T-helper 1 cell treated with Interleukin-12 subunit alpha and Interleukin-12 subunit beta and Interleukin-4 antibody, amounts not matched to agents 30 ng/mL and 1 ng/mL, for 36 hours (primary cell): ENCODE data around the gene OR11A1. TPM values are rescaled to one million over a fixed set of nuclear protein-coding genes. Genes with fewer than 3 reads are reported as not detected.
"Not testable (repeated sequence)": the region's sequence is repeated elsewhere in the genome, so short reads cannot be mapped to it uniquely, and the experiment has no call there.

Source experiments
- intact Hi-C: fragments of 100-400 bp; cut with micrococcal nuclease; formaldehyde crosslinking; loops from one replicate; pipeline ENCODE4 v1.15.1; 2024
- total RNA-seq: library from RNA; stranded (reverse); gene quantifications from 2 replicates; pipeline ENCODE4 v1.2.3, GENCODE V29; 2022

OR11A1 gene
- total RNA-seq, 1 donor from 2014 or later = not detected

DNA sequence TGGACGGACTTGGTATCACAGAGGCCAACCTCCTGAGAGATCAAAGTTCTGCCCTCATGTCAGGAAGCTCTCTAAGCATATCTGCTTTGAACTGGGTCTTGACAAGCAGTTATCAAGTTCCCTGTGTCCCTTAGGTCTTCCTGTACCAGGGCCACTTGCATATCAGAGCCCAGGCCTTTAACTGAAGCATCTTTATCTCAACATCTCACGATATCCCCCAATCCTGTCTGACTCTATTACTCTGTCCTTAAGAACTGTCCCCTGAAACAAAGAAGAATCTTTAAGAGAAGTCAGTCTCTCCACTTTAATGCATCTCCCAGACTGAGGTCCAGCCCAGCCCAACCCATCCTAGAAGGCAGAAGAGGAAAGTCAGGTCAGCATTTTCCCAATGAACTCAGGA, 22.7 kb upstream of the OR11A1 start:
- intact Hi-C loops = no loop called here

DNA sequence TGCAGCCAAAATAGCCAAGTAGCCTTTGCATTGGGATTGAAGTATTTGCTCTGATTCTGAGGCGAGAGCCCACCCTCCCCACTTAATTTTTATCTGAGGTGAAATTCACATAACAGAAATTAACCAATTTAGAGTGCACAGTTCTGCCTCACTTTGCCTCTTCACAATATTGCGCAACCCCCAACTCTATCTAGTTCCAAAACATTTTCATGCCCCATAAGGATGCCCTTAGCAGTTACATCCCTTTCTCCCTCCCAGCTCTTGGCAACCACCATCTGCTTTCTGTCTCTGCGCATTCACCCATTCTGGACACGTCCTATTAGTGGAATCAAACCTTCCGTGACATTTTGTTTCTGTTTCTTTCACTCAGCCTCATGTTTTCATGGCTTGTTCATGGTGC, 21.9 kb upstream of the OR11A1 start:
- intact Hi-C loops = no loop called here

DNA sequence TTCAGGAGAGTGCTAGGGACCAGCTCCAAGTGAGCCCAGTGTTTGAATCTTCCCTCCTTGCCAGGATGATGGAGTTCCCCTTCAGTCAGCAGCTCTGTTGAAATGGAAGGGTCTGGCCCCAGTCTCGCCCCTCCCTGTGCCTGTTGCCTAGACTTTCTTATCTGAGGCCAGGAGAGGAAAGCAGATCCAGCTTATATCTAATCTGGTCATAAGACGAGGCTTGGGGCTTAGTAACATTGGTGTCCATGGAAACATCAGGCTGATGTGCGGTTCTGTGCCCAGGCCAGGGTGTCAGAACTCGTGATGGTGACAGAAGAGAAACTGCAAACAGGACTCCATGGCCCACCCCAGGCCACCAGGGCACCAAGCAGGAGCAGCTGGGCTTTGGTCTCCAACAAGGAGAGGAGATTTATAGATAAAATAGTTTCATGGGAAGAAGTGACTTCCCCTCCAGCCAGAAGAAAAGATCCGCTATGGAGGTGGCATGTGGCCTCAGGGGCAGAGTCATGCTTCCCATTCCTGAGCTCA, 21.1 kb upstream of the OR11A1 start:
- intact Hi-C loops = no loop called here

DNA sequence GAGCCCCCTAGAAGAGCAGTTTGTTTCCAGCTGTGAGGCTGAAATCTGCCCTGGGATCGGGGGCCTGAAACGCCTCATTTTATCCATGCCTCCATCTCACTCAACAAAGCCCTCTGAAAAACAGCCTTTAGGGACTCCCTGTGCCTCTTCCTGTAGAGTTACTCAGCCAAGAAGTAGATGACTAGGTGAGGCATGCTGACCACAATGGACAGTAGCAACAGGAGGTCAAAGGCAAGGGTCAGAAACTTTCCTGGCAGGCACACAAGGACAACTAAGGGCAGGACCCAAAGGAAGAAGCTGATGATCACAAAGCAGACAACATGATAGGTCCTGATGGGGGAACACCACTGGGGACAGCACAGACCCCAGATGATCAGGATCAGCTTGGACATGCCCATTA, 18.1 kb upstream of the OR11A1 start:
- intact Hi-C loops = no loop called here

DNA sequence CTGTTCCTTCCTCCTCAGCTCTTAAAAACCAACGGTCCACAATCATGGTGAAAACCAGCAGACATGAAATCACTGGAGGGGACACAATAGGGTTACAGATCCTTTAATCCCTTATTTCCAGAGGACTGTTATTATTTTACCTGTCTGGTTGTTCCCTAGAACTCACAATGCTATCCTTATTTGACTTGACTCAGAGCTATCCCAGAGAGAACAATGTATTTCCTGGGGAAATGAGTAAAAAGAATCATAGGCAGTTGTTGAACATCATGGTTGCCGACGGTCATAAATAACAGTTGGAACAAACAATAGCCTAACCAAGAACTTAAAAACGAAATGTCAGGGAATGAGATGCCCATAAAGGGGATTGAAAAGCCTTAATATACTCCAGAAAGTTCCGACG, 9.4 kb upstream of the OR11A1 start:
- intact Hi-C loops = no loop called here

DNA sequence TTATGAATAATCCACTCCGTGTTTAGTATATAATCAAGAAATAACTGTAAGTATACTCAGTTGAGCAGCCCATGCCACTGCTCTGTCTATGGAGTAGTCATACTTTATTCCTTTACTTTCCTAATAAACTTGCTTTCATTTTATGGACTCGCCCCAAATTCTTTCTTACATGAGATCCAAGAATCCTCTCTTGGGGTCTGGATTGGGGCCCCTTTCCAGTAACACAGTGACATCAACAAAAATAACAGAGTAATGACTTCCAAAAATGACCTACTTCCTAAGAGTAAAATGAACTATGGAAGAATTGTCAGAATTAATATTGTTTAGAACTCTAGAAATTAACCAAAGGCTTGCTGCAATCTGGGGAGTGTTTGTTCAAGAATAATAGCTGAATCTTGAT, 8.9 kb upstream of the OR11A1 start:
- intact Hi-C loops = no loop called here

DNA sequence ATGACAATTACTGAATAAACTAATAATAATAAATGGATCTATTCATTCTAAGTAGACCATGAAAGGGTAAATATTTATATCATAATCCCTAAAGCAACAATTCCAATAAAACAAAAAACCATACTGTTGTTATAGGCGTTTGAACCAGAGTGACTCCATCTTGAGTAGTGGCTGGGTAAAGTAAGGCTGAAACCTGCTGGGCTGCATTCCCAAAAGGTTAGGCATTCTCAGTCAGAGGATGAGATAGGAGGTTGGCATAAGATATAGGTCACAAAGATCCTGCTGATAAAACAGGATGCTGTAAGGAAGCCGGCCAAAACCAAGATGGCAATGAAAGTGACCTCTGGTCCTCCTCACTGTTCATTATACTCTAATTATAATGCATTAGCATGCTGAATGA, 8.4 kb upstream of the OR11A1 start:
- intact Hi-C loops = no loop called here

DNA sequence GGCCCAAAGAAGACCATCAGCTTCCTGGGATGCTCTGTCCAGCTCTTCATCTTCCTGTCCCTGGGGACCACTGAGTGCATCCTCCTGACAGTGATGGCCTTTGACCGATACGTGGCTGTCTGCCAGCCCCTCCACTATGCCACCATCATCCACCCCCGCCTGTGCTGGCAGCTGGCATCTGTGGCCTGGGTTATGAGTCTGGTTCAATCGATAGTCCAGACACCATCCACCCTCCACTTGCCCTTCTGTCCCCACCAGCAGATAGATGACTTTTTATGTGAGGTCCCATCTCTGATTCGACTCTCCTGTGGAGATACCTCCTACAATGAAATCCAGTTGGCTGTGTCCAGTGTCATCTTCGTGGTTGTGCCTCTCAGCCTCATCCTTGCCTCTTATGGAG, 5.2 kb upstream of the OR11A1 start:
- intact Hi-C loops = no loop called here

DNA sequence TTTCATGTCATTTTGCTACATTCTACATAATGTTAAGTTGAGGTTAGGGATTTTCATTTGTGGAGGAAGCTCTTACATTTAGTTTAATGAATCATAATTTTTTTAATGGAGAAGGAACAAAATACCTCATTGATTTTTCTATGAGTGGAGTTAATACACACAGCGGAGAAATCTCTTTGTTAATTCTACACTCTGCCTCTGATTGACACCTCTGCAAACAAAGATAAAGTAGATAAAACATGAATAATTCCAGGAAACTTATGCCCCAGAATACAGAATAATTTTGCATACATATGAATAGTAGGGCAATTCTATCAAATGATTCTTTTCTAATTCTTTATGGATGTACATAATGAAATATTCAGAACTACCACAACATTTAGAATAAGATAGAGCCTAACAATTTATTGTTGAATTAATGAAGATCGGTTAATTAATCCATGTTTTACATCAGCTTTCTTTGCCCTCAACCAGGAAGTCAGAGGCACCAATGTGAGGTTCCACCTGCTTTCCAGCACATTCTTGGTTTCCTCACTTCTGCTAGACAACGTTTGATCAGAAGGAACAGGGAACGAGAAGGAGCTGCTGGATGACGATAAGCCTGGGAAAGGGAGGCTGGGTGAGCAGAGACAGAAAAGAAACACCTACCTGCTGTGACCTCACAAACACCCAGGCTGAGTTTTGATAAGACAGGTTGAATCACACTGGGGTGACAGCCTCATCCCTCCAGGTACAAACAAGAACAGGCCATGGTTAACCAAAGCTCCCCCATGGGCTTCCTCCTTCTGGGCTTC, 4.3 kb upstream of the OR11A1 start:
- intact Hi-C loops = no loop called here

DNA sequence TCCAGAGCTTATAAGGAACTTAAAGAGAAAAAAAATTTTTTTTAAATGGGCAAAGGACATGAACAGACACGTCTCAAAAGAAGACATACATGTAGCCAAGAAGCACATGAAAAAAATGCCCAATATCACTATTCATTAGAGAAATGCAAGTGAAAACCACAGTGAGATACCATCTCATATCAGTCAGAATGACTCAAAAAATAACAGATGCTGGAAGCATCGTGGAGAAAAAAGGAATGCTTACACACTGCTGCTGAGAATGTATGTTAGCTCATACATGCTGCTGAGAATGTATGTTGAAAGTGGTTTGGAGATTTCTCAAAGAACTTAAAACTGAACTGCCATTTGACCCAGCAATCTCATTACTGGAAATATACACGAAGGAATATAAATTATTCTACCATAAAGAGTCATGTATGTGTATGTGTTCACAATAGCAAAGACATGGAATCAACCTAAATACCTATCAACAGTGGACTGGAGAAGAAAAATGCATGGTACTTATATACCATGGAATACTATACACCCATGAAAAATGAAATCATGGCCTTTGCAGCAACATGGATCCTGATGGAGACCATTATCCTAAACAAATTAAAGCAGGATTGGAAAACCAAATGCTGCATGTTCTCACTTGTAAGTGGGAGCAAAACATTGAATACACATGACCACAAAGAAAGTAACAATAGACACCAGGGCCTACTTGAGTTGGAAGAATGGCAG, 5.2 kb downstream of the OR11A1 start:
- intact Hi-C loops = no loop called here

DNA sequence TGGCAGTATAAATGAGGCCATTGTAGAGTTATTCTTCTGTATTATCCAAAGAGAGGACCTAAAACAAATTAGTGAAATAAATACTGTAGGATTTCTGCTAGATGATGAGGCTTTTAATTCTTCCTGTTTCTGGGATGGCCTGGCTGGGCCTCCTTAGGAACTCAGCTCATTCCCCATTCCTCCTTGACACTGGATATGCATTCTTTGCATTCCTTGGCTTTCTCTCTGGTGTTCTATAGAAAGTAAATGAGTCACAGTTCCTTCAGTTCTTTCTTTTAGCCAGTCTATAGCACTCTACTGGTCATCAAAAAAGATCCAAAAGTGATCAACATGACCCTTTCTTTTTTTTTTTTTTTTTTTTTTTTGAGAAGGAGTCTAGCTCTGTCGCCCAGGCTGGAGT, 9.2 kb downstream of the OR11A1 start:
- intact Hi-C loops = no loop called here

DNA sequence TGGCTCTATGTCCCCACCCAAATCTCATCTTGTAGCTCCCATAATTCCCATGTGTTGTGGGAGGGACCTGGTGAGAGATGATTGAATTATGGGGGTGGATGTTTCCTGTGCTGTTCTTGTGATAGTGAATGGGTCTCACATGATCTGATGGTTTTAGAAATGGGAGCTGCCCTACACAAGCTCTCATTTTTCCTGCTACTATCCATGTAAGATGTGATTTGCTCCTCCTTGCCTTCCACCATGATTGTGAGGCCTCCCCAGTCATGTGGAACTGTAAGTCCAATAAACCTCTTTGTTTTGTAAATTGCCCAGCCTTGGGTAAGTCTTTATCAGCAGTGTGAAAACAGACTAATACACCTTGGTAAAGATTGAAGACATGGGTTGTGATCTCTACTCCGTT, 12.8 kb downstream of the OR11A1 start:
- intact Hi-C loops = not testable (repeated sequence)

DNA sequence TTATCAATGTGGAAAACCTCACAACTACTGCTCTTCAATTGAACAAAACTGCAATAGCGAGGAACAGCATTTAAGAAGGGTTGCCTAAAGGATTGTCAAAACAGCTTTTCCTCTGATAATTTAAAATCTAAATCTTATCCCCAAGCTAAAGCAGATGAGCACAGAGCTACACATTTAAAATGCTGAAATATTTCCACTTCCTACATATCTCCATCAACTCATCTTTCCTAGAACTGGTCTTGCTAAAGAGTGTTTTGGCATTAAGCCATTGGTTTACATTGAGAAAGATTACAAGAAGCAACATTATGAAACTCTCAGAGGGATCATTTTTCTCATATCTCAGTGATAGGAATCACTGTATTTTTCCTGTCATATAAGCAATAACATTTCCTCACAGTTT, 14.2 kb downstream of the OR11A1 start:
- intact Hi-C loops = no loop called here

DNA sequence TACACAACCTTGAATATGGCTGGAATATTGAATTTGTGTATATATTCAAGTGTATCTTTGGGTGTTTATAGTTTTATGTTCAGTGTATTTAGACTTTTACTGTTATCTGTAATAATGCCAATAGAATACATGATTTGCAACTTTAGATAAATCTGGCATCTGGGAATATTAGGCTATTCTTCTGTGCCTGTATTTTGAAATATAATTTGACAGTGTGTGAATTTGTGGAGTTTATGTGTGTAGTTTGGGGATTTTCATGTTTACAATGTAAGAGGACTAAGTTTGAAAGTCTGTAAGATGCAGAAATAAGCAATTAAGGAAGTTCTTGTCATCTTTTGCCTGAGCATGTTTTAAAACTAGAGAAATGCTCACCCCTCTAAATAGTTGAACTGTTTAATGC, 17.9 kb downstream of the OR11A1 start, which contains the start of gene OR10C1:
Gene OR10C1, plus strand, starts transcription at position 301 of the 400 bp plus-strand sequence. CDS start 710 bp downstream, outside the sequence.
- intact Hi-C loops = no loop called here

DNA sequence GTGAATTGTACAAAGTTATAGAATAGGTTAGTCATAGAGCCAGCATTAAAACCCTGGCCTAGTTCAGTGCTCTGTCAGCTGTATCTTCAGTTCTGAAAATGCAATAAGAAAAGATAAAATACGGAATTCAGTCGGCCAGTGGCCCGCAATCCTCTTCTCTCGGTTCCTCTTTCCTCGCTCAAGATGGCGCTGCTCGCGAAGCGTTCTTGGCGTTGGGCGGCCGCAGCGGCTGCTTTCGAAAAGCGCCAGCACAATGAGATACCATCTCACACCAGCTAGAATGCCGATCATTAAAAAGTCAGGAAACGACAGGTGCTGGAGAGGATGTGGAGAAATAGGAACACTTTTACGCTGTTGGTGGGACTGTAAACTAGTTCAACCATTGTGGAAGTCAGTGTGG, 20.1 kb downstream of the OR11A1 start:
- intact Hi-C loops = not testable (repeated sequence)

DNA sequence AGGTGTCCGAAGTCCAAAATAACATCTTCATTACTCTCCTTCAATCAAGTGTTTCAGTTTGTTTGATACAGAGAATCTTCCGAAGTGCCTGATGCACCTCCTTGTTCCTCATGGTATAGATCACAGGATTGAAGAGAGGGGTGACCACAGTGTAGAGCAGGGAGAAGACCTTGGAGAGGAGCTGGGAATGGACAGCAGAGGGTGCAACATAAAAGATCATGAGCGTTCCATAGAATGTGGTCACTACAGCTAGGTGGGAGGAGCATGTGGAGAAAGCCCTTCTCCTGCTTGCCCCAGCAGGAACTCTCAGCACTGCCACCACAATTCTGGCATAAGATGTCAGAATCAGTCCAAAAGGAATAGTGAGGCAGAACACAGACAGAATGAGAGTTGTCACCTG, 30.2 kb downstream of the OR11A1 start:
- intact Hi-C loops = no loop called here

DNA sequence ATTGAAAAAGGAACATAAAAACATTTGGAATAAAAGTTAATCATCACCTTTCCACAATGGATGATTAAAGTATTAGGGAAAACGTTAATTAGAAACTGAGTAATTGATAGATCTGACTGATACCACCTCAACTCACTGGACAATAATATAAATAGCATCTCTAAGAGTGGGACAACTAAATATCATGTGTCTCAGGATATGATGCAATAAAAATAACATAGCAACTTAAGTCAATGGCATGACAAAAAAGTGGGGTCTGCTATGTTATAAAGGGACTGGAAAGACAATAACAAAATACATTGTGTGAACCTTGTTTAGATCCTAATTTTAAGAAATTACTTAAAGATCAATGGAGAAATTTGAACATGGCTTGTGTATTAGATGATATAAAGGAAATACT, 31.8 kb downstream of the OR11A1 start:
- intact Hi-C loops = no loop called here

DNA sequence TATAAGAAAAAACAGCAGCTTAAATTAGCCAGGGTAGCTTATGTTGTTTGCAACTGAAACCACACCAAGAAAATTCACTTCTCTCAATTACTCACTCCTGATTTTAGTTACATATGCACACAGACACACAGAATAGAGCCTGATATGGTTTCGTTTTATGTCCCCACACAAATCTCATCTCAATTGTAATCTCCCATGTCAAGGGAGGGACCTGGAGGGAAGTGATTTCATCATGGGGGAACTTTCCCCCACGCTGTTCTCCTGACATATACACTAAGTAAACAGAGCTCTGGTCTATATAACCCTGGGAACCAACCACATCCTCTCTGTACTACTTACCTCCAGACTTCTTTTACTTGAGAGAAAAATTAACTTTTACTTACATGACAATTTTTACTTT, 32.3 kb downstream of the OR11A1 start:
- intact Hi-C loops = no loop called here

DNA sequence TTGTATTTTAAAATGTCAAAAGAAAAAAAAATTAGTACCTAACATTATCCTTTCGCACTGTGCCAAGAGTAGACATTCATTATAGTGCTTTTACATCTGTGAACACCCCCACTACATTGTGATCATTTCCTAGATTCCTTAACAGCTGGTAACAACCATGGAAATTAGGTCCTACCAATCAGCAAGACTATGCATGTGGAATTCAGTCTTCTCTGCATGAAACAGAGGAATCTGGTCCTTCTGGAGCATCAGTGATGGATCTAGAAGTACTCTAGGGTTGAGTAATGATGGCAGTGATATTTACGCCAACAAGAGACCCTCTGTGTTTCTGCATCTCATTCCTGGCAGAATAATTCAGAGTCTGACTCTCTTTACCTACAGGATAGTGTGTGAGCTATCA, 32.7 kb downstream of the OR11A1 start:
- intact Hi-C loops = no loop called here

DNA sequence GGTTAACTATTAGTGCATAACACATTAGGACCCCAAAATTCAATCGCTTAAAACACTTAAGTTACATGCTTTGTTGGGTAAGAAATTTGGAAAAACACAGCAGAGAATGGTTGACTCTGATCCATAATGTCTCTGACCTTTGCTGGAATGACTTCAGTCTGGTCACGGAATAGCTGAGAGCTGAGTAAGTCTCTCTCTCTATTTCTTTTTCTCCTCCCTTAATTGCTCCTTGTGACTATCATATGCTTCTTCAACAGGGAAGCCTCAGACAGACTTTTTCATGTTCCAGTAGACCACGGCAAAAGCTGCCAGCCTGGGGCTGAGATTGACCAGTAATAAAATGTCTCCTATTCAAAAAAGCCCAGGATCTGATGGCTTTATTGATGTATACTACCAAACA, 37.4 kb downstream of the OR11A1 start:
- intact Hi-C loops = no loop called here

DNA sequence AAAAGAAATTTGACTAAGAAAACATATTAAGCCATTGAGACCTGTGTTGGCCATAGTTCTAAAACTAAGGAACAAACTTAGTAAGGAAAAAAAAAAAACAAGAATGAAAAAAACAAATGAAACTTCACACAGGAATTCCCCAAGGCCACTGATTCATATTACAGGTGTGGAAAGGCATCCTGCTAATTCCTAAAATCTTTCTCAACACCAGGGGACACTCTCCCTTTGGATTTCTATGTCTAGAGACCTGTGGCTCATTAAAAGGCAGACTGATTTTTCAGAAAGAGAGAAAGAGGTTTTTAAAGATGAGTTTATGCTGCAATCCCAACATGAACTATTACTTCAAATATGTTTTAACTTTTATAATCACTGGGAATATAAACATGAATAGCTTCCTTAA, 42.3 kb downstream of the OR11A1 start, which contains the start of gene OR12D1:
Gene OR12D1, plus strand, starts transcription at position 341 of the 400 bp plus-strand sequence.
- intact Hi-C loops = no loop called here

DNA sequence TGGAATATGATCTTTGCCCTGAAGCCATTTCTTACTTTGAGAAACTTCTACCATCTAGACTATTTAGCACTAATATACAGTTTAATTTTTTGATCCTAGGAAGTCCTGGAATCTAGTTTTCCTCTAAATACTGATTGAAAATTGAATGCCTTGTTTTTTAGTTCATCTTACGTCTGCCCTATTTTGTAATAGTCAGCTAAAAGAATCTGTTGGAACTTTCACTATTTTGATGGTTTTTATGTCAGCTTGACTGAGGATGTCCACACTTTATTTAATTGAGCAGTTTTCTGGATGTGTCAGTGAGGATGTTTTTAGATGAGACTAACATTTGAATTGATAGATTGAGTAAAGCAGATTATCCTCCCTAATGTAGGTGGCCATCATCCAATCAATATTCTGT, 53.1 kb downstream of the OR11A1 start:
- intact Hi-C loops = no loop called here

DNA sequence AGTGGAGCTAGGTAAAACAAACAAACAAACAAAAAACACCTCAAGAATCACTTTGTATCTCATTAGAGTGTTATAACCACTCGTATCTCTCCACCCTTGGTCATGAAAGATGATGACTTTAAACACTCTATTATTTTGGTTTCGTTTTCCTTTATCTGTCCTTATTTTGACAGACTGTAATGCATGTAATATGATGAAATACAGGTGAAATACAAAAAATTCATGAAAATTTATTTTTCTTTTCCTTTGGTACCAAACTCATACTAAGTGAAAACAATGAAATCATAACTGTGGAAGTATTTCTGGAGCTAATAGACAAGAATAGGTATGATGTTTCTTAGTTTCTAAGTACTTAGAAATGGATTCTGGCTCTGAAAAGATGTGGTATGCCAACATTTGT, 57.3 kb downstream of the OR11A1 start:
- intact Hi-C loops = no loop called here
